K562 (cell line): Measurements from ENCODE around the gene SYT1. TPM values are rescaled to one million over a fixed set of nuclear protein-coding genes. Genes with fewer than 3 reads are reported as not detected.

Experiments
- ATAC-seq: fragments of 200-7000 bp; cut with Tn5 transposase; 3 replicates; pipeline ENCODE4 v1.9.1; 2020; ENCODE audit warnings: moderate library complexity
- BruUV-seq: library from RNA; stranded (reverse); fragments of 400-500 nt; replicated peaks from 2 replicates; lab custom pipeline; 2021; lab: Mats Ljungman, UMichigan
- CTCF ChIA-PET: fragments of 300-600 bp; formaldehyde crosslinking; extraction: SDS; loops from one replicate; lab custom pipeline; 2021; ENCODE audit warnings: low intra/inter-chr PET ratio; lab: Yijun Ruan, JAX
- POLR2A ChIA-PET: fragments of 300-600, 350-650 bp; sonication (Branson Sonifier 250); formaldehyde crosslinking; extraction: SDS; loops from one replicate; lab custom pipeline; 2021; ENCODE audit warnings: antibody characterized with exemption, inconsistent platforms; lab: Yijun Ruan, JAX
- DNase-seq, 4 experiments: peaks; one replicate each; pipeline versions ENCODE4 v3.0.0 to v3.0.0-alpha.2; 2011 to 2018; ENCODE audit warnings: low spot score in 3 of 4, mixed read lengths in 3 of 4; ENCODE audit errors: extremely low read depth in 1 of 4
- FAIRE-seq: peaks from 2 replicates; lab custom pipeline; 2011; peaks lifted over from hg19 to GRCh38; lab: Jason Lieb, UNC
- H2AFZ ChIP-seq: 2 replicates; pipeline ENCODE4 v1.6.0; 2011; ENCODE audit warnings: low read depth, low read length, control low read depth, inconsistent platforms
- H3K27ac ChIP-seq: fragments of 200-600 bp; 3 replicates; pipeline ENCODE4 v1.8.0; 2011; ENCODE audit warnings: low read depth, mild to moderate bottlenecking, control low read depth, inconsistent platforms, low read length, moderate library complexity, mixed read lengths; ENCODE audit errors: extremely low read depth
- H3K27me3 ChIP-seq, 2 experiments: fragments of 300-600 bp in 1 of 2; 2 replicates in 1 of 2; 3 replicates in 1 of 2; pipeline versions ENCODE4 v1.6.0 to v1.8.0; 2011; ENCODE audit warnings: inconsistent platforms in 2 of 2, low read length in 2 of 2, mild to moderate bottlenecking in 1 of 2, mixed read lengths in 1 of 2, moderate library complexity in 1 of 2; ENCODE audit not compliant: control insufficient read depth in 2 of 2, insufficient read depth in 2 of 2
- H3K36me3 ChIP-seq: fragments of 300-600 bp; 3 replicates; pipeline ENCODE4 v1.8.0; 2011; ENCODE audit warnings: mild to moderate bottlenecking, low read length, inconsistent platforms; ENCODE audit not compliant: control insufficient read depth, insufficient read depth
- H3K4me1 ChIP-seq, 2 experiments: fragments of 200-600 bp in 1 of 2; replicated peaks in 1 of 2; 2 replicates in 1 of 2; 3 replicates in 1 of 2; pipeline versions ENCODE4 v1.5.1 to v1.8.0; 2011; ENCODE audit warnings: inconsistent platforms in 2 of 2, low read length in 2 of 2, mild to moderate bottlenecking in 1 of 2, mixed read lengths in 1 of 2, moderate library complexity in 1 of 2; ENCODE audit not compliant: control insufficient read depth in 2 of 2, insufficient read depth in 2 of 2
- H3K4me2 ChIP-seq: 2 replicates; pipeline ENCODE4 v1.6.1; 2011; ENCODE audit warnings: low read length, control low read depth, inconsistent platforms, mixed read lengths; ENCODE audit not compliant: insufficient read depth
- H3K4me3 ChIP-seq: fragments of 200-600 bp; sonication (generic), shearing (Covaris generic); 2 replicates; pipeline ENCODE4 v1.5.1; 2016; ENCODE audit warnings: control low read depth, inconsistent platforms
- H3K79me2 ChIP-seq: fragments of 200-600 bp; 3 replicates; pipeline ENCODE4 v1.8.0; 2011; ENCODE audit warnings: low read length, inconsistent platforms; ENCODE audit not compliant: control insufficient read depth, insufficient read depth
- H3K9ac ChIP-seq, 2 experiments: 2 replicates each; pipeline versions ENCODE4 v1.6.0 to v1.6.1; 2011; ENCODE audit warnings: low read depth in 2 of 2, low read length in 2 of 2, control low read depth in 1 of 2, inconsistent platforms in 1 of 2, mild to moderate bottlenecking in 1 of 2, mixed read lengths in 1 of 2; ENCODE audit not compliant: insufficient read depth in 1 of 2
- H3K9me1 ChIP-seq: one replicate; pipeline ENCODE4 v1.6.0; 2011; ENCODE audit warnings: inconsistent platforms, mild to moderate bottlenecking, low read length, moderate library complexity; ENCODE audit not compliant: control insufficient read depth, insufficient read depth
- H3K9me3 ChIP-seq: replicated peaks from 2 replicates; pipeline ENCODE4 v1.5.1; 2011; ENCODE audit warnings: low read depth, low read length, inconsistent platforms; ENCODE audit not compliant: control insufficient read depth, insufficient read depth
- H4K20me1 ChIP-seq: replicated peaks from 2 replicates; pipeline ENCODE4 v1.6.1; 2011; ENCODE audit warnings: low read length, inconsistent platforms, mixed read lengths; ENCODE audit not compliant: control insufficient read depth, insufficient read depth
- LCOR ChIP-seq: sonication (generic); formaldehyde crosslinking; IDR thresholded peaks from 2 replicates; pipeline ENCODE4 v1.8.0; 2022; ENCODE audit warnings: mild to moderate bottlenecking, missing genetic modification reagents
- LEF1 ChIP-seq: fragments of 450-650 bp; IDR thresholded peaks from 2 replicates; pipeline ENCODE4 v1.6.1; 2016; ENCODE audit warnings: mild to moderate bottlenecking
- MCM2 ChIP-seq: fragments of 450-650 bp; IDR thresholded peaks from 2 replicates; pipeline ENCODE4 v1.6.1; 2017; ENCODE audit warnings: low read depth, mild to moderate bottlenecking
- PRDM10 ChIP-seq: fragments of 450-650 bp; IDR thresholded peaks from 2 replicates; pipeline ENCODE4 v1.6.1; 2018; ENCODE audit not compliant: partially characterized antibody
- SP2 ChIP-seq: IDR thresholded peaks from 2 replicates; pipeline ENCODE4 v1.6.1; 2011; ENCODE audit warnings: mild to moderate bottlenecking, low read depth, low read length, moderate library complexity; ENCODE audit not compliant: poor library complexity, severe bottlenecking; ENCODE audit errors: extremely low read depth
- TRIM28 ChIP-seq: fragments of 450-650 bp; IDR thresholded peaks from 2 replicates; pipeline ENCODE4 v1.6.1; 2017
- WGBS: fragments of 100-300 bp; shearing (Covaris generic); methylation state at CpG from one replicate; pipeline ENCODE4 v1.1.6; 2016; ENCODE audit warnings: low coverage, mixed read lengths; ENCODE audit not compliant: insufficient coverage; ENCODE audit errors: missing lambda C conversion rate; 5-methylcytosine and 5-hydroxymethylcytosine counted together
- in situ Hi-C: fragments of 300-500 bp; cut with MboI; formaldehyde crosslinking; loops from 4 replicates; pipeline ENCODE4 v1.15.0; 2018; ENCODE audit warnings: inconsistent platforms, mixed read lengths
- intact Hi-C: fragments of 100-400 bp; cut with micrococcal nuclease; formaldehyde crosslinking; loops from 2 replicates; pipeline ENCODE4 v1.14.2; 2022
- polyA plus RNA-seq, 8 experiments: library from polyadenylated mRNA; depleted of rRNA in 4 of 8; stranded (reverse) in 5 of 8; unstranded in 3 of 8; fragments of >200 nt; fragmentation: Nextera tagmentation in 2 of 8; fragmentation: Illumina TruSeq in 1 of 8; extraction: Ambion mirVana in 2 of 8; extraction: Trizol in 1 of 8; gene quantifications; 2 replicates each; pipeline versions ENCODE4 v1.2.1 to v1.2.3, GENCODE V29; 2011 to 2014; ENCODE audit warnings: inconsistent platforms in 1 of 8, missing spikeins in 1 of 8
- total RNA-seq, 7 experiments: library from RNA; depleted of rRNA in 6 of 7; stranded (reverse); fragments of >200 nt in 6 of 7; fragmentation: Illumina TruSeq in 2 of 7; extraction: Trizol in 2 of 7; gene quantifications; 2 replicates each; pipeline versions ENCODE4 v1.2.1 to v1.2.3, GENCODE V29; 2011 to 2021; ENCODE audit warnings: low replicate concordance in 1 of 7
- TF ChIP-seq, protein P1 (sequence below): fragments of 450-650 bp; formaldehyde crosslinking; IDR thresholded peaks from 2 replicates; pipeline ENCODE4 v1.4.0; 2020; ENCODE audit warnings: mild to moderate bottlenecking, moderate library complexity

SYT1 gene
- total and polyA plus RNA-seq, 9 of the 15 experiments (the other 6 are each of a cell fraction or from before 2014, with no cell fraction given): 0.03 to 0.13 (median 0.07) TPM; not detected in 4

DNA sequence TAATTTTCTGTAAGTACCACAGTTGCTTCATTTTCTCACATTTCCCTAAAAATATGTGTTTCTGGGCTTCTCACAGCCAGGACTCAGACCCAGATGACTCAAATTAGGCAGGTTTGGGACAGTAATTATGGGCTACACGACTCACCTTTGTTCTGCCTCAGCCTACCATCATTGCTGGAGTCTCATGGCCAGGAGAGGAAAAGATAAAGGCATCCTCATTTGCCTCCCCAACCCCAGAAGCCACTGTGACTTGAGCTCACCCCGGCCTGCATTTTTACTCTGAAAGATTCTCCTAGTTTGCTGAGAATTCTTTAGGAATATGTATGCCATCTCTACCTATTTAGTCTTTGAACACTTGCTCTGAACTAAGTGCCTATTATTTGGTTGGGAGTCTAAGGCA, 618.3 kb downstream of the SYT1 start:
- Histone ChIP-seq H3K9ac (no peak overlapping the region), H3K36me3 (no peaks in the 10 kb centered on the region), H3K4me3 (no peak overlapping the region), H2AFZ (no peak overlapping the region), H3K9me1 (no peaks in the 10 kb centered on the region), H3K4me2 (no peak overlapping the region), H3K9me3 (no peaks in the 10 kb centered on the region; the same call in 1 of the 2 replicates), H3K27me3 (no peaks in the 10 kb centered on the region), H4K20me1 (no peaks in the 10 kb centered on the region), H3K4me1 (no peaks in the 10 kb centered on the region), H3K79me2 (no peaks in the 10 kb centered on the region), H3K27ac (no peak overlapping the region)
- FAIRE-seq: no peak
- CTCF ChIA-PET: interaction anchor here (0.7 kb wide), 1 partner anchor 130 kb away, joined by 4 read pairs; no protein-coding TSS in a partner anchor
- in situ Hi-C loops (no loop called here), intact Hi-C loops (no loop called here)
- WGBS: 0% methylated on average over 2 of the region's 2 CpGs
- no peak for ATAC-seq
- BruUV-seq: no TSS peak
- POLR2A ChIA-PET: no interaction called here
- TF ChIP-seq MCM2 (no peak), SP2 (no peak), LCOR (CRISPR knock-in tag) (no peak), TRIM28 (no peak), PRDM10 (no peak), LEF1 (no peak)
- TF ChIP-seq, protein P1, sequence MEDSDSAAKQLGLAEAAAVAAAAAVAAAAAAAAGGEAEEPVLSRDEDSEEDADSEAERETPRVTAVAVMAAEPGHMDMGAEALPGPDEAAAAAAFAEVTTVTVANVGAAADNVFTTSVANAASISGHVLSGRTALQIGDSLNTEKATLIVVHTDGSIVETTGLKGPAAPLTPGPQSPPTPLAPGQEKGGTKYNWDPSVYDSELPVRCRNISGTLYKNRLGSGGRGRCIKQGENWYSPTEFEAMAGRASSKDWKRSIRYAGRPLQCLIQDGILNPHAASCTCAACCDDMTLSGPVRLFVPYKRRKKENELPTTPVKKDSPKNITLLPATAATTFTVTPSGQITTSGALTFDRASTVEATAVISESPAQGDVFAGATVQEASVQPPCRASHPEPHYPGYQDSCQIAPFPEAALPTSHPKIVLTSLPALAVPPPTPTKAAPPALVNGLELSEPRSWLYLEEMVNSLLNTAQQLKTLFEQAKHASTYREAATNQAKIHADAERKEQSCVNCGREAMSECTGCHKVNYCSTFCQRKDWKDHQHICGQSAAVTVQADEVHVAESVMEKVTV (CRISPR knock-in tag): no peak
- DNase-seq: no peak
